Adipocyte (in vitro differentiated cells): ENCODE measurements around the gene PARVA.
"Not testable (repeated sequence)": the region's sequence is repeated elsewhere in the genome, so short reads cannot be mapped to it uniquely, and the experiment has no call there.

Experiments used
- DNase-seq: peaks from one replicate; pipeline ENCODE4 v3.0.0-alpha.2; 2015; ENCODE audit warnings: low read depth
- H3K27me3 ChIP-seq: replicated peaks from 2 replicates; pipeline ENCODE4 v1.7.0; 2013; ENCODE audit warnings: mild to moderate bottlenecking, low read length, moderate library complexity; ENCODE audit not compliant: control insufficient read depth, insufficient read depth
- H3K36me3 ChIP-seq: 2 replicates; pipeline ENCODE4 v1.7.0; 2013; ENCODE audit warnings: low read length, mild to moderate bottlenecking, moderate library complexity; ENCODE audit not compliant: control insufficient read depth, insufficient read depth, severe bottlenecking
- H3K4me1 ChIP-seq: 2 replicates; pipeline ENCODE4 v1.7.0; 2013; ENCODE audit warnings: mild to moderate bottlenecking, low read length, moderate library complexity; ENCODE audit not compliant: control insufficient read depth, insufficient read depth
- H3K4me3 ChIP-seq: 2 replicates; pipeline ENCODE4 v1.7.0; 2013; ENCODE audit warnings: mild to moderate bottlenecking, low read length, moderate library complexity
- H3K9ac ChIP-seq: 2 replicates; pipeline ENCODE4 v1.7.0; 2013; ENCODE audit warnings: mild to moderate bottlenecking, low read length, moderate library complexity
- H3K9me3 ChIP-seq: 2 replicates; pipeline ENCODE4 v1.7.0; 2013; ENCODE audit warnings: mild to moderate bottlenecking, low read length, moderate library complexity; ENCODE audit not compliant: control insufficient read depth

The PARVA gene

DNA sequence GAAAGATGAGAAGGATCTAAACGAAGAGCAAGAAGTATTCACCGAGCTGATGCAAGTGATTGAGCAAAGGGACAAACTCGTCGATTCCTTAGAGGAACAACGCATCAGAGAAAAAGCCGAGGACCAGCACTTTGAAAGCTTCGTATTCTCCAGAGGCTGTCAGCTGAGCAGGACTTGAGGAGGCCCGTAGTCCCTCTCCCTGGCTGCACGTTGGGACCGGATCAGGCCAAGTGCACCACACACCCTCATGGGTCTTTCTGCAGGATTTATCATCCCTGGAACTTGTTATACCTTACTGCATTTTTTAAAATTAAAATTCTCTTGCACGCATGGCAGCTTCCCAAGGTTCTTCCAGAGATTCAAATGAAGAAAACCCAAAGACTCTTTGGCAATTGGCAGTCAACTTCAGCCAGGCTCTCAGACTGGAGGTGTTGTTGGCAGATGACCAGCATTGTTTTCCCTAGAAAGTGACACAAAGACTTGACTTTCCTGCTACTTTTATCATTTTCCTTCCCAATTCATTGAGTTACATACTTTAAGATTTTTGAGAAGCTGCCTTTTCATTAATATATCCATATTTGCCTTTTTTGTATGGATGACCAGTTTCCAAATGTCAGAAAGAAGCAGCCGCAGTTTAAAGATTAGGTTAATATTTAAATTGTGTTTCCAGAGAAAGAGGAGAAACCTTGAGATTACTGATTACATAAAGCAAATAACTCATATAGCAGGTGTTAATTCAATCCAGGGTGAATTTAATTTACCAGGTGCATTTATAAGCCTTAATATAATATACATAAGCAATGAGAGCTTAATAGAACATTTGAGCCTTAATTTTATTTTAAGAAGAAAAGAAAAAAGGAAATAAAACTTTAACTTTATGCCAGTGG is 18.8 kb upstream of the PARVA start:
- DNase-seq, result no peak
- Histone ChIP-seq H3K27me3 (no peaks in the 10 kb centered on the region), H3K9ac (no peak overlapping the region), H3K36me3 (no peaks in the 10 kb centered on the region), H3K4me1 (no peaks in the 10 kb centered on the region), H3K4me3 (no peak overlapping the region), H3K9me3 (no peaks in the 10 kb centered on the region)

DNA sequence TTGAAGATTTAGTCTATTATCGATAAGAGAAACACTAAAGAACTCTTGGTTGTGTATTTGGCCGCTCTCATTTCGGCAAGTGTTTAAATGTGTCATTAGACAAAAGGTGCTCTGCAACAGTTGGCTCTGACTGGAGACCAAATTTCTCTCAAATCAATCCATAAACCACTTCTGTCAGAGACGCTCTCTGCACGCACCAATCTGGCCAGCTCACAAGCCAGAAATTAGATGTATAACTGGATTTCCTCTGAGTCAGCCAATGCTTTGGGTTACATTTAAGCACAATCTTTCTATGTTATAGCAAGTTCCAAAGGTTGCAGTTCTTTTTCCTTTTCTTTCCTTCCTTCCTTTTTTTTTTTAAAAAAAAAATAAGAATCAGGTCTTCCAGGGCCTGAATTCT is 17.6 kb upstream of the PARVA start:
- Histone ChIP-seq H3K4me1 (no peaks in the 10 kb centered on the region), H3K9ac (no peak overlapping the region)

DNA sequence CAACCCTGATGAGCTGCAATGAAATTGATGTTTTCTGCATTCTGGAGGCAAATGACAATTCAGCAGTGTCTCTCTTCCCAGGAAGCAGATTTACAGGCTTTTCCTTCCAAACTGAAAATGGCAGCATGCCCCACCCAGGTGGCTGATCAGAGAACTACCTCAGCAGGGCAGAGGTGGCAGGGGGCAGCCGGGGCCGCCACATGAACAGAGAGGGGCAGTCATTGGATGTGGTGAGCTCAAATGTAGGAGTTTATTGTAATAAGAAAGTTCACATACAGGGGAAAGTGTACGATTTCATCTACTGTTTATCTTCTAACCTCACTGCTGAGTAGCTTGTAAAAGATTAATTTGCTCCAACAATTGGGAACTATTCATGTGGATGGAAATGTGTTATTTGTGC is 15.7 kb upstream of the PARVA start:
- H3K9ac ChIP-seq, result no peak overlapping the region
- H3K36me3 ChIP-seq, result no peaks in the 10 kb centered on the region
- H3K4me3 ChIP-seq, result no peak overlapping the region
- no peaks in the 10 kb centered on the region for H3K9me3 ChIP-seq
- no peaks in the 10 kb centered on the region for H3K27me3 ChIP-seq
- no peaks in the 10 kb centered on the region for H3K4me1 ChIP-seq
- no peak for DNase-seq

More for the DNA sequence above, 17.6 kb upstream of the PARVA start:
- DNase-seq, result peak; percentile 55
- no peaks in the 10 kb centered on the region for H3K27me3 ChIP-seq
- H3K36me3 ChIP-seq, result no peaks in the 10 kb centered on the region
- H3K9me3 ChIP-seq, result no peaks in the 10 kb centered on the region
- no peak overlapping the region for H3K4me3 ChIP-seq

DNA sequence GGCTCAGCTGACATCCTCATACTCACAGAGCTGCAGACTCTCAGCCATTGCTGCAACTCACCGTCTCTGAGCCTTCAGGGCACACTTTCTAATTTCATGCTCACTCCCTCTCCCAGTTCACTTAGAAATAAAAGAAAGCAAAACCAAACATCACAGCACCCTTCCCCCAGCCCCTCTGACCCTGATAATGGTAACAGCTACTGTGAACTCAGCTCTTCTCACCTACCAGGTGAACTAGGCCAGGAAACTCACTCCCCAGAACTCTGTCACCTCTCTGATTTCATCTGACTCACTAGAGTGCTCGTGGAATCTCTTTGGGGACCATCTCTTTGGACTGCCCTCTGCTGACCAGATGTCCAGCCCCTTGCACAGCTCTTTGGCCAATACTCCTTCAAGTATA is 14.5 kb upstream of the PARVA start:
- H3K4me3 ChIP-seq, result no peak overlapping the region
- no peaks in the 10 kb centered on the region for H3K9me3 ChIP-seq
- no peaks in the 10 kb centered on the region for H3K4me1 ChIP-seq
- H3K36me3 ChIP-seq, result no peaks in the 10 kb centered on the region
- H3K9ac ChIP-seq, result no peak overlapping the region
- DNase-seq, result no peak
- H3K27me3 ChIP-seq, result no peaks in the 10 kb centered on the region

DNA sequence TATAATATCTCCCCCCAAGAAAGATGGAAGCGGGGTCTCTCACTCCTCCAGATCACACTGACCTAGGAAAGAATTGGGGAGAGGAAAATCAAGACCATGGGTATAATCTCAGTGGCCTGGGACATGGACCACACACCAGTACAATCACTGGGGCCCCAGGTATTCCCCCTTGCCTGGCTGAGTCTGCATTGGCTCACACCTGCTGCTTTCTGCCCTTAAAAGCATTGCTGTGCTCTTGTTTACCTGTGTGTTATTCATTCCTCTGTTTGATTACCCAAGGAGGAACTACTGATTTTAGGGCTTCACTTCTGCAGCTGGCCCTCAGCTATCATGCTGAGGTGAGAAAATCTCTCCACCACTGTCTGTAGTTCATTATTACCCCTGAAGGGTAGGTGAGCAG is 14.0 kb upstream of the PARVA start:
- no peak overlapping the region for H3K4me3 ChIP-seq
- H3K9me3 ChIP-seq, result no peaks in the 10 kb centered on the region
- no peaks in the 10 kb centered on the region for H3K4me1 ChIP-seq

DNA sequence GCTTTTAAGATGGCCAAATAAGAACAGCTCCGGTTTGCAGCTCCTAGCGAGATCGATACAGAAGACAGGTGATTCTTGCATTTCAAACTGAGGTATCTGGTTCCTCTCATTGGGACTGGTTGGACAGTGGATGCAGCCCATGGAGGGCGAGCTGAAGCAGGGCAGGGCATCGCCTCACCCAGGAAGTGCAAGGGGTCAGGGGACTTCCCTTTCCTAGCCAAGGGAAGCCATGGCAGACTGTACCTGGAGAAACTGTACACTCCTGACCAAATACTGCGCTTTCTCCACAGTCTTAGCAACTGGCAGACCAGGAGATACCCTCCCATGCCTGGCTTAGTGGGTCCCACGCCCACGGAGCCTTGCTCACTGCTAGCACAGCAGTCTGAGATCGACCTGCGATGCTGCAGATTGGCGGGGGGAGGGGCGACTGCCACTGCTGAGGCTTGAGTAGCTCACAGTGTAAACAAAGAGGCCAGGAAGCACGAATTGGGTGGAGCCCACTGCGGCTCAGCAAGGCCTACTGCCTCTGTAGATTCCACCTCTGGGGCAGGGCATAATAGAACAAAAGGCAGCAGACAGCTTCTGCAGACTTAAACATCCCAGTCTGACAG is 11.3 kb upstream of the PARVA start:
- H3K27me3 ChIP-seq, H3K4me1 ChIP-seq, H3K9ac ChIP-seq, H3K9me3 ChIP-seq, H3K4me3 ChIP-seq, H3K36me3 ChIP-seq: not testable (repeated sequence)
- DNase-seq, result peak; percentile 33

More for the DNA sequence above, 14.0 kb upstream of the PARVA start:
- Histone ChIP-seq H3K27me3 (no peaks in the 10 kb centered on the region), H3K36me3 (no peaks in the 10 kb centered on the region), H3K9ac (no peak overlapping the region)
- DNase-seq, result no peak

DNA sequence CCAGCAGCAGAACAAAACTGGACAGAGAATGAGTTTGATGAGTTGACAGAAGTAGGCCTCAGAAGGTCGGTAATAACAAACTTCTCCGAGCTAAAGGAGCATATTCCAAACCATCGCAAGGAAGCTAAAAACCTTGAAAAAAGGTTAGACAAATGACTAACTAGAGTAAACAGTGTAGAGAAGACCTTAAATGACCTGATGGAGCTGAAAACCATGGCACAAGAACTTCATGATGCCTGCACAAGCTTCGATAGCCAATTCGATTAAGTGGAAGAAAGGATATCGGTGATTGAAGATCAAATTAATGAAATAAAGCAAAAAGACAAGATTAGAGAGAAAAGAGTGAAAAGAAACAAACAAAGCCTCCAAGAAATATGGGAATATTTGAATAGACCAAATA is 10.3 kb upstream of the PARVA start:
- H3K9ac ChIP-seq, H3K9me3 ChIP-seq, DNase-seq, H3K27me3 ChIP-seq, H3K4me1 ChIP-seq, H3K36me3 ChIP-seq, H3K4me3 ChIP-seq: not testable (repeated sequence)

DNA sequence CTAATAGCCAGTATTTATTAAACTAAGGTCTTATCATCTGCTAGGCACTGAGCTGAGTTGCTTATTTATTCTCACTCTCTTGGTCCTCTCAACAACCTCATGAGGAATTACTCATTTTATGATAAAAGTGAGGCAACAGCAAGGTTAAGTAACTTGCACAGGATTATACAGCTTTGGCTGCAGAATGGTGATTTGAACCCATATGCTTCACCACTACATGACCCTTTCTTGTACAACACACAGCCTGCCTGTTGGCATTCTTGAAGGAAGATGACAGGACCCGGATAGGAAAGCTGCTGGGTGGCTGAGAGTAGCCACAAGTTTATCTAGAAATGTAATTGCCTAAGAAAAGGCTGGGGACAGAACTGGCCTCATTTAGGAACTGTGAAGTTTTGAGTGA is 5.3 kb upstream of the PARVA start:
- H3K4me3 ChIP-seq, result no peak overlapping the region
- peaks cover 19% of the 10 kb centered on the region for H3K4me1 ChIP-seq
- no peak for DNase-seq
- no peaks in the 10 kb centered on the region for H3K27me3 ChIP-seq
- no peaks in the 10 kb centered on the region for H3K36me3 ChIP-seq
- H3K9ac ChIP-seq, result no peak overlapping the region
- no peaks in the 10 kb centered on the region for H3K9me3 ChIP-seq

DNA sequence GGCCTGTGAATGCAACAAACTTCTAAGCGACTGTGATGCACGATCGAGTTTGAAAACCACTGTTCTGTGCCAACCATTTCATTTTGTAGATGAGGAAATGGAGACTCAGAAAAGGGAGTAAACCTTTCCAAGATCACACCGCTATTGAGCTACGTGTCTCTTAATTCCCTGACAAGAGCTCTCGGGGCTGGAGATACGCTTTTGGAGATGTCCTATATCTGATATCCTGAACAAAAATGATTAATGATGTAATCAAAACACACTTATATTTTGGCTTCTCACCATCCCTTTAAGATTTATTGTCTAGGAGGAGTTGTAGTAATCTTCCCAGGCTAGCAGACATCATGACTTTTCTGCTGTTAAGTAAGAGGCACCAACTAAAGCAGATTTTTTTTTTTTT is 1.7 kb upstream of the PARVA start:
- H3K4me3 ChIP-seq, result peak overlapping the region; percentile 31
- H3K36me3 ChIP-seq, result peaks cover under 1% of the 10 kb centered on the region
- H3K9me3 ChIP-seq, result no peaks in the 10 kb centered on the region
- peaks cover 34% of the 10 kb centered on the region for H3K4me1 ChIP-seq
- no peaks in the 10 kb centered on the region for H3K27me3 ChIP-seq
- no peak for DNase-seq
- H3K9ac ChIP-seq, result peak overlapping the region; percentile 62

DNA sequence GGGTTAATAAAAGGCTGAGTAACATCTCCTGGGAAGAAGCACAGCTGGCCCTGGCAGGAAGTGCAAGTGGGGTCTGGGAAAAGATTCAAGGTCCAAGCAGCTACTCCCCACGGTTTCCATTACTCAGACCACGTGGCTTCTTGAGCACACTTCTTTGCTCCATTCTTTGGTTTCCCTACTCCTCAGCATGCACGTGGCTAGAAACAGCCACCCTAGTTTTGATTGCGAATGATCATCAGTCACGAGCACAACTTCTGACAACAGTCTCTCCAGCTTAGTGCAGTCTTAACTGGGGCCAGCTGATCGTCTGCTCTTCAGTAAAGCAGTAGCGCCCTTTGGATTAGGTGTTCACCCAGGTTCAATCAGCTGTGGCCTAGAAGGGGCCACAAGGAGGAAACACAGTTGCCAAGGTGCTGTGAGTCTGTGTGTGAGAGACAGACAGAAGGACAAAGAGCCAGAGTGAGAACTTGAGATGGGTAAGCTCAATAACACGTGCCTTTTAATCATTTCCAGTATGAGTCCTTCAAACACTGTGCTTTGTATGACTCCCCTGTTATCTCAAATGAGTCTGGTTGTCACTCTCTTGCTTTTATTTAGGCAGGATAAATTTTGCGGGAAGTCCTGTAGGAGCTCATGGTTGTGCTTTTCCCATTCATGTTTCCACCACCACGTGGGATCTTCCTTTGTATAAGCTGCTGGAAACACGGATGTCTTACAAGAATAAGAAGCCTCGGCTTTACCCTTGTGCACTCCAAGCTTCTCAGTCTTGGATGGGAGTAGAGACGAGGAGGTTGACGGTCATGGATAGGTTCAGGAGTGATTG is 901 bp upstream of the PARVA start:
- H3K36me3 ChIP-seq, result peaks cover 8% of the 10 kb centered on the region
- H3K4me3 ChIP-seq, result peak overlapping the region; percentile 83
- no peaks in the 10 kb centered on the region for H3K9me3 ChIP-seq
- H3K9ac ChIP-seq, result peak overlapping the region; percentile 87
- H3K4me1 ChIP-seq, result peaks cover 38% of the 10 kb centered on the region
- H3K27me3 ChIP-seq, result no peaks in the 10 kb centered on the region
- DNase-seq, result peak; percentile 41
